Uterine smooth muscle cell (primary cell): Measurements from ENCODE around the gene TINCR. TPM values are rescaled to one million over a fixed set of nuclear protein-coding genes. Genes with fewer than 3 reads are reported as not detected.

ENCODE experiments used
- total RNA-seq: library from RNA; depleted of rRNA; stranded (reverse); fragments of >200 nt; gene quantifications from 2 replicates; pipeline ENCODE4 v1.2.3, GENCODE V29; 2014

TINCR gene
- total RNA-seq: 0.12 and 0.22 TPM in 2 replicates

DNA sequence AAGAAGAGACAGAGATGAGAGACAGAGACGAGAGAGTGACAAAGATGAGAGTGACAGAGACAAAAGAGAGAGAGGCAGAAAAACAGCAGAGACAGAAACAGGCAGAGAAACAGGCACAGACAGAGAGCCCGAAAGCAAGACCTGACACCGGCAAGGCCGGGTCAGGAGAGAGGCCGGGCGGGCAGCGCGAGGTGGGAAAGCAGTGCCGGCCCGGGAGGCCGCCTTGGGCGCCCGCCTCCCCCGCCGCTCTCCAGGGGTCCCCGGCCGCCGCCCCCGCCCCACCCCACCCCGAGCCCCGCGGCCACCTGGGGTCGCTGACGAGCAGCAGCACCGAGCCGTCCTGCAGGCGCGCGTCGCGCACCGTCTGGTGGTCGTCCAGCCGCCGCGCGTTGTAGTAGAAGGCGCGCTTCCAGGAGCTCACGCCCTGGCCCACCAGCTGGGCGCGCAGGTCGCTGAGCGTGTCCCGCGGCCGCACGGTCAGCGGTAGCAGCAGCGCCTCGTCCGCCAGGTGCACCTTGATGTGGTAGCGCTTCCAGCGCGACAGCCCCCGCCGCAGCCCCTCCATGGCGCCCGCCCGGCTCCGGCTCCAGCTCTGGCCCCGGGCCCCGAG, at the start of gene TINCR:
Gene TINCR (minus strand): TSS at position 594 of the 610 bp plus-strand sequence.

Other genes starting within 250 kb of the TINCR start
- gene PTPRS, start 227.1 kb downstream of the TINCR start, total RNA-seq: 117 and 145 TPM in 2 replicates
- gene ZNRF4, start 112.5 kb downstream of the TINCR start, total RNA-seq: not detected in 2 replicates
- 42.1 and 46.5 TPM in 2 replicates for gene SAFB2, start 54.8 kb upstream of the TINCR start, total RNA-seq
- gene SAFB, start 55.1 kb upstream of the TINCR start, total RNA-seq: 68.5 and 73.4 TPM in 2 replicates
- gene MICOS13, start 112.6 kb upstream of the TINCR start, total RNA-seq: 24.8 and 33.6 TPM in 2 replicates
- gene HSD11B1L, start 113.1 kb upstream of the TINCR start, total RNA-seq: 4.2 and 10.6 TPM in 2 replicates
- 464 and 651 TPM in 2 replicates for gene RPL36, start 122.3 kb upstream of the TINCR start, total RNA-seq
- 212 and 293 TPM in 2 replicates for gene LONP1, start 152.2 kb upstream of the TINCR start, total RNA-seq
- gene CATSPERD, start 152.7 kb upstream of the TINCR start, total RNA-seq: not detected in 2 replicates
- 0.22 and 0.37 TPM in 2 replicates for gene PRR22, start 216.8 kb upstream of the TINCR start, total RNA-seq
- gene DUS3L, start 223.2 kb upstream of the TINCR start, total RNA-seq: 33.4 and 47.6 TPM in 2 replicates
- not detected in 2 replicates for gene NRTN, start 237.1 kb upstream of the TINCR start, total RNA-seq